ENCODE results near the gene SNX13. TPM values are rescaled to one million over a fixed set of nuclear protein-coding genes. Genes with fewer than 3 reads are reported as not detected.

Gene SNX13
- total RNA-seq, 4 donors from 2014 or later: 37.3 to 60.3 (median 48.8) TPM

- Histone ChIP-seq H3K4me1 (no peaks in the 10 kb centered on the region), H3K36me3 (no peaks in the 10 kb centered on the region), H3K9me3 (no peaks in the 10 kb centered on the region), H3K27me3 (no peaks in the 10 kb centered on the region), H3K4me3 (no peak overlapping the region), H3K27ac (no peak overlapping the region)
- no peak for TF ChIP-seq CTCF (IDR thresholded peaks at IDR 0.05)
- TF ChIP-seq POLR2A (IDR thresholded peaks at IDR 0.05): no peak
- DNase-seq: no peak
Measured at GRCh38 chr7:17782216-17782549, 158.1 kb downstream of the SNX13 start.

GRCh38 chr7:17781491-17782215 lies 158.6 kb downstream of the SNX13 start:
- Histone ChIP-seq H3K27me3 (no peaks in the 10 kb centered on the region), H3K4me1 (no peaks in the 10 kb centered on the region), H3K27ac (no peak overlapping the region), H3K4me3 (no peak overlapping the region), H3K9me3 (no peaks in the 10 kb centered on the region), H3K36me3 (no peaks in the 10 kb centered on the region)
- no peak for TF ChIP-seq POLR2A (IDR thresholded peaks at IDR 0.05)
- no peak for TF ChIP-seq CTCF (IDR thresholded peaks at IDR 0.05)
- no peak for DNase-seq

GRCh38 chr7:17779381-17779780 lies 160.9 kb downstream of the SNX13 start:
- no peak for DNase-seq
- Histone ChIP-seq H3K9me3 (no peaks in the 10 kb centered on the region), H3K27ac (no peak overlapping the region), H3K27me3 (no peaks in the 10 kb centered on the region), H3K36me3 (no peaks in the 10 kb centered on the region), H3K4me3 (no peak overlapping the region), H3K4me1 (no peaks in the 10 kb centered on the region)
- no peak for TF ChIP-seq CTCF (IDR thresholded peaks at IDR 0.05)
- TF ChIP-seq POLR2A (IDR thresholded peaks at IDR 0.05): no peak

- no peaks in the 10 kb centered on the region for H3K36me3 ChIP-seq
- no peaks in the 10 kb centered on the region for H3K9me3 ChIP-seq
- H3K4me1 ChIP-seq: no peaks in the 10 kb centered on the region
- H3K27me3 ChIP-seq: no peaks in the 10 kb centered on the region
- H3K27ac ChIP-seq: no peak overlapping the region
- TF ChIP-seq CTCF (IDR thresholded peaks at IDR 0.05) (no peak), POLR2A (IDR thresholded peaks at IDR 0.05) (no peak)
- H3K4me3 ChIP-seq: no peak overlapping the region
- no peak for DNase-seq
Measured at GRCh38 chr7:17774716-17775288, 165.5 kb downstream of the SNX13 start.

- no peak for TF ChIP-seq POLR2A (IDR thresholded peaks at IDR 0.05)
- no peak for TF ChIP-seq CTCF (IDR thresholded peaks at IDR 0.05)
- Histone ChIP-seq H3K4me3 (no peak overlapping the region), H3K9me3 (no peaks in the 10 kb centered on the region), H3K27ac (no peak overlapping the region), H3K4me1 (no peaks in the 10 kb centered on the region), H3K36me3 (no peaks in the 10 kb centered on the region), H3K27me3 (no peaks in the 10 kb centered on the region)
- no peak for DNase-seq
Measured at GRCh38 chr7:17774248-17774647, 166.0 kb downstream of the SNX13 start.
